ENCODE results near the gene BLOC1S4. TPM values are rescaled to one million over a fixed set of nuclear protein-coding genes. Genes with fewer than 3 reads are reported as not detected.

Gene BLOC1S4
- total and polyA plus RNA-seq, 2 donors (not counting 1 experiment from before 2014, with no cell fraction given), result 26.3 to 35.5 TPM

DNA sequence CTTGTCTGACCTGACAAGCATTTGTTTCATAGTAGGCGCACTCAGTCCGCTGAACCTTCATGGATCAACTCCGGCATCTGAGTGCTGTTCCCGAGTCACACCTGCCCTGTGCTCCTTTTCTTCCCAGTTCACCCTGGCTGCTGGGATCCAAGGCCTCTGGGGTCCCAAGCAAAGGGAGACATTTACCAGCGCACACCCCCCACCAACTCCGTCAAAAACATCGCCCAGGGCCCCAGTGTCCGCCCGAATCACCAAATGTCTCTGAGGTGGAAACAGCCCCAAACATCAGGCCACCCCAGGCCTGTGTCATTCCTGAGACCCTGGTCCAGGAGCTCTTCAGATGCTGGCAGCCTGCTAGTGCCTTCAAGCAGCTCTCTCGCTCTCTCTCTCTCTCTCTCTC is 5.1 kb downstream of the BLOC1S4 start:
- H3K9me3 ChIP-seq (ENCODE audit: control extremely low read depth in 1 of 3, control insufficient read depth in 2 of 3, insufficient read depth in 1 of 3, low read length in 2 of 3), result no peaks in the 10 kb centered on the region
- Mint-ChIP-seq H3K4me3 (no peak overlapping the region), H3K27me3 (no peaks in the 10 kb centered on the region), H3K4me1 (peaks cover 26% of the 10 kb centered on the region), H3K9me3 (ENCODE audit: insufficient read depth) (no peaks in the 10 kb centered on the region), H3K27ac (no peak overlapping the region)
- H3K9ac ChIP-seq (ENCODE audit: low read length), result no peak overlapping the region
- CTCF ChIA-PET, result interaction anchor here (1.1 to 9.7 kb wide), 11 partner anchors 55 to 1081 kb away, joined by 3 to 163 read pairs (median 4); partner anchors contain the start of gene GRPEL1
- ATAC-seq (ENCODE audit: low read depth), result no peak
- WGBS (ENCODE audit: insufficient coverage), result 94% methylated on average over 9 of the region's 10 CpGs
- H3K4me3 ChIP-seq (ENCODE audit: control extremely low read depth in 1 of 5, extremely low read depth in 1 of 5, insufficient read depth in 1 of 5, low read depth in 2 of 5, low read length in 4 of 5), result no peak overlapping the region
- peaks cover 43% of the 10 kb centered on the region for H3K79me2 ChIP-seq (ENCODE audit: control insufficient read depth, insufficient read depth, low read length)
- H2AFZ ChIP-seq (ENCODE audit: insufficient read depth, low read depth, low read length, poor library complexity, severe bottlenecking), result no peak overlapping the region
- no peak overlapping the region for H3K4me2 ChIP-seq (replicated peaks; ENCODE audit: low read depth, low read length, poor library complexity, severe bottlenecking)
- no peak for TF ChIP-seq CTCF (IDR thresholded peaks at IDR 0.05)
- H3K27ac ChIP-seq (ENCODE audit: low read length in 2 of 2), result no peak overlapping the region
- no peaks in the 10 kb centered on the region for H4K20me1 ChIP-seq (ENCODE audit: control insufficient read depth, insufficient read depth, low read length, poor library complexity, severe bottlenecking)
- no peaks in the 10 kb centered on the region for H3K27me3 ChIP-seq (replicated peaks in 1 of 4; ENCODE audit: control extremely low read depth in 1 of 4, control insufficient read depth in 3 of 4, insufficient read depth in 4 of 4, low read length in 3 of 4)
- H3K4me1 ChIP-seq (ENCODE audit: control insufficient read depth in 2 of 2, insufficient read depth in 2 of 2, low read length in 2 of 2), result peaks cover 16 to 24% of the 10 kb centered on the region in 2 donors
- intact Hi-C loops (cut with micrococcal nuclease), result no loop called here
- H3K36me3 ChIP-seq (replicated peaks in 1 of 2; ENCODE audit: control extremely low read depth in 1 of 2, control insufficient read depth in 1 of 2, extremely low read depth in 1 of 2, insufficient read depth in 2 of 2, low read length in 1 of 2), result no peaks in the 10 kb centered on the region
- no peak for DNase-seq
- POLR2A ChIA-PET, result interaction anchor here (1.5 kb wide), 1 partner anchor 188 kb away, joined by 7 read pairs; the partner anchor contains the start of gene TBC1D14

DNA sequence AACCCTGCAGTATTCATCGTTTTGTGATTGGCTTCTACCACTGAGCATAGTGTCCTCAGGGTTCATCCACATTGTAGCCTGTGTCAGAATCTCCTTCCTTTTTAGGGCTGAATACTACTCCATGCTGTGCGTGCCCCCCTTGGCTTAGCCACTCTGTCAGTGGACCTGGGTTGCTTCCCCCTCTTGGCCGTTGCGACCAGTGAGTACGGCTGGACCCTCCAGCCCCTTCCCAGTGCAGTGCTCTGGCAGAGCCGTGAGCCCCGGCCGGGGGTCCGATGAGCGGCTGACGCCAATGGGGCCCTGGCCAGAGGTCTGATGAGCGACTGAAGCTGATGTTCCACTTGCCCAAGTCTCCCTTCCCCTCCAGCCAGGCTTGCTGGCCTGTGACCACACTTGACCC is 6.9 kb downstream of the BLOC1S4 start:
- H4K20me1 ChIP-seq (ENCODE audit: control insufficient read depth, insufficient read depth, low read length, poor library complexity, severe bottlenecking), result no peaks in the 10 kb centered on the region
- peaks cover 6 to 15% of the 10 kb centered on the region in 2 donors for H3K4me1 ChIP-seq (ENCODE audit: control insufficient read depth in 2 of 2, insufficient read depth in 2 of 2, low read length in 2 of 2)
- H3K27ac ChIP-seq (ENCODE audit: low read length in 2 of 2), result no peak overlapping the region
- WGBS (ENCODE audit: insufficient coverage), result 99% methylated on average over 12 of the region's 12 CpGs
- no peak for TF ChIP-seq CTCF (IDR thresholded peaks at IDR 0.05)
- no peak for TF ChIP-seq EZH2 (IDR thresholded peaks at IDR 0.05; ENCODE audit: borderline replicate concordance, insufficient read depth, low read depth, low read length, poor library complexity, severe bottlenecking)
- peaks cover 29% of the 10 kb centered on the region for H3K79me2 ChIP-seq (ENCODE audit: control insufficient read depth, insufficient read depth, low read length)
- CTCF ChIA-PET, result interaction anchor here (1.6 to 6.5 kb wide), 2 partner anchors 151 kb away, joined by 8 to 163 read pairs; no protein-coding TSS in a partner anchor
- H2AFZ ChIP-seq (ENCODE audit: insufficient read depth, low read depth, low read length, poor library complexity, severe bottlenecking), result no peak overlapping the region
- H3K4me2 ChIP-seq (replicated peaks; ENCODE audit: low read depth, low read length, poor library complexity, severe bottlenecking), result no peak overlapping the region
- Mint-ChIP-seq H3K27me3 (no peaks in the 10 kb centered on the region), H3K4me1 (peaks cover 19% of the 10 kb centered on the region), H3K4me3 (no peak overlapping the region), H3K9me3 (ENCODE audit: insufficient read depth) (no peaks in the 10 kb centered on the region), H3K27ac (no peak overlapping the region)
- H3K27me3 ChIP-seq (replicated peaks in 1 of 4; ENCODE audit: control extremely low read depth in 1 of 4, control insufficient read depth in 3 of 4, insufficient read depth in 4 of 4, low read length in 3 of 4), result no peaks in the 10 kb centered on the region
- DNase-seq, result no peak
- H3K4me3 ChIP-seq (ENCODE audit: control extremely low read depth in 1 of 5, extremely low read depth in 1 of 5, insufficient read depth in 1 of 5, low read depth in 2 of 5, low read length in 4 of 5), result no peak overlapping the region
- intact Hi-C loops (cut with micrococcal nuclease), result no loop called here
- no peak for ATAC-seq (ENCODE audit: low read depth)
- no peaks in the 10 kb centered on the region for H3K9me3 ChIP-seq (ENCODE audit: control extremely low read depth in 1 of 3, control insufficient read depth in 2 of 3, insufficient read depth in 1 of 3, low read length in 2 of 3)
- H3K36me3 ChIP-seq (replicated peaks in 1 of 2; ENCODE audit: control extremely low read depth in 1 of 2, control insufficient read depth in 1 of 2, extremely low read depth in 1 of 2, insufficient read depth in 2 of 2, low read length in 1 of 2), result no peaks in the 10 kb centered on the region
- POLR2A ChIA-PET, result no interaction called here
- H3K9ac ChIP-seq (ENCODE audit: low read length), result no peak overlapping the region
